ENCODE results near the gene ITPR1.
"Not testable (repeated sequence)": the region's sequence is repeated elsewhere in the genome, so short reads cannot be mapped to it uniquely, and the experiment has no call there.

- TF ChIP-seq EZH2 (IDR thresholded peaks at IDR 0.05; ENCODE audit: low read length, unreplicated experiment); CTCF (conservative IDR thresholded peaks at IDR 0.05; ENCODE audit: low read depth, low read length): not testable (repeated sequence)
Observed at GRCh38 chr3:4762481-4763230, 269.5 kb downstream of the ITPR1 start.
